ENCODE data around the gene F8A3. TPM values are rescaled to one million over a fixed set of nuclear protein-coding genes. Genes with fewer than 3 reads are reported as not detected.

Gene F8A3
- total and polyA plus RNA-seq, 9 of the 15 experiments (the other 6 are each of a cell fraction or from before 2014, with no cell fraction given), result not detected

DNA sequence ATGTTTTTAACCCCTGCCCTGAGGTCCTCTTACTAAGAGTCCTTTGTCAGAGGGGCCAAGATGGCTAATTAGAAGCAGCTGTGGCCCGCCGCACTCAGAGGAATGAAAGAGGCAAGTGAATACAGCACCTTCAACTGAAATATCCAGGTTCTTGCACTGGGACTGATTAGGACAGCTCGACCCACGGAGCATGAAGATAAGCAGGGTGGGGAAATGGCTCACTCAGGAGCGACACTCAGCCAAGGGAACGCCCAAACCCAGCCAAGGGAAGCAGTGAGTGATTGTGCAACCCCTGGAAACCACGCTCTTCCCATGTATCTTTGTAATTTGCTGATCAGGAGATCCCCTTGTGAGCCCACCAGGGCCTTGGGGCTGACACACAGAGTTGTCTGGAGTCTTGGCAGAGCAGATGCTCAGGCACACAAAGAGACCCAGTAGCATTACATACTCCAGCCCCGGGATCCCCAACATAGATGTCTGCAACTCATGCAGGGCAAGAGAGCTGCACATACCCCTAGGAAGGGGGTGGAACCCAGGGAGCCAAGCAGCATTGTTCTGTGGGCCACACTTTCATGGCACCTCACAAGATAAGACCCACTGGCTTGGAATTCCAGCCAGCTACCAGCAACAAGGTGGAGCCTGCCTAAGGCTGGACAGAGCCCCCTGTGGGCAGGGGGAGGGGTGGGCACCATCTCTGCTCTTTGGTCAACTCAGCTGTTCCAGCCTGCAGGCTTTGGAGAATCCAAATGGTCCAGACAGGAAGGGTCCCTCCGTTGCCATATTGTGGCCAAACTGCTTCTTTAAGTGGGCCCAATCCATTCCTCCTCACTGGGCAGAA, 23.3 kb downstream of the F8A3 start (continued):
- TF ChIP-seq, protein P1, sequence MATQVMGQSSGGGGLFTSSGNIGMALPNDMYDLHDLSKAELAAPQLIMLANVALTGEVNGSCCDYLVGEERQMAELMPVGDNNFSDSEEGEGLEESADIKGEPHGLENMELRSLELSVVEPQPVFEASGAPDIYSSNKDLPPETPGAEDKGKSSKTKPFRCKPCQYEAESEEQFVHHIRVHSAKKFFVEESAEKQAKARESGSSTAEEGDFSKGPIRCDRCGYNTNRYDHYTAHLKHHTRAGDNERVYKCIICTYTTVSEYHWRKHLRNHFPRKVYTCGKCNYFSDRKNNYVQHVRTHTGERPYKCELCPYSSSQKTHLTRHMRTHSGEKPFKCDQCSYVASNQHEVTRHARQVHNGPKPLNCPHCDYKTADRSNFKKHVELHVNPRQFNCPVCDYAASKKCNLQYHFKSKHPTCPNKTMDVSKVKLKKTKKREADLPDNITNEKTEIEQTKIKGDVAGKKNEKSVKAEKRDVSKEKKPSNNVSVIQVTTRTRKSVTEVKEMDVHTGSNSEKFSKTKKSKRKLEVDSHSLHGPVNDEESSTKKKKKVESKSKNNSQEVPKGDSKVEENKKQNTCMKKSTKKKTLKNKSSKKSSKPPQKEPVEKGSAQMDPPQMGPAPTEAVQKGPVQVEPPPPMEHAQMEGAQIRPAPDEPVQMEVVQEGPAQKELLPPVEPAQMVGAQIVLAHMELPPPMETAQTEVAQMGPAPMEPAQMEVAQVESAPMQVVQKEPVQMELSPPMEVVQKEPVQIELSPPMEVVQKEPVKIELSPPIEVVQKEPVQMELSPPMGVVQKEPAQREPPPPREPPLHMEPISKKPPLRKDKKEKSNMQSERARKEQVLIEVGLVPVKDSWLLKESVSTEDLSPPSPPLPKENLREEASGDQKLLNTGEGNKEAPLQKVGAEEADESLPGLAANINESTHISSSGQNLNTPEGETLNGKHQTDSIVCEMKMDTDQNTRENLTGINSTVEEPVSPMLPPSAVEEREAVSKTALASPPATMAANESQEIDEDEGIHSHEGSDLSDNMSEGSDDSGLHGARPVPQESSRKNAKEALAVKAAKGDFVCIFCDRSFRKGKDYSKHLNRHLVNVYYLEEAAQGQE (IDR thresholded peaks at IDR 0.05; ENCODE audit: borderline replicate concordance), result no peak
- TF ChIP-seq, protein P1 (CRISPR knock-in tag; IDR thresholded peaks at IDR 0.05; ENCODE audit: low read depth), result no peak
- TF ChIP-seq, protein P2, sequence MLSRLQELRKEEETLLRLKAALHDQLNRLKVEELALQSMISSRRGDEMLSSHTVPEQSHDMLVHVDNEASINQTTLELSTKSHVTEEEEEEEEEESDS (CRISPR knock-in tag; IDR thresholded peaks at IDR 0.05), result no peak
- TF ChIP-seq MIER1 (IDR thresholded peaks at IDR 0.05; ENCODE audit: low read depth) (no peak), ZNF239 (CRISPR knock-in tag; IDR thresholded peaks at IDR 0.05) (no peak), YY1 (IDR thresholded peaks at IDR 0.05; ENCODE audit: borderline replicate concordance in 1 of 3, control insufficient read depth in 1 of 3, extremely low read depth in 1 of 3, insufficient read depth in 3 of 3, insufficient read length in 1 of 3, insufficient replicate concordance in 2 of 3, low read depth in 1 of 3, low read length in 2 of 3) (peak in 1 of 3 experiments; percentile 44), BACH1 (tag; IDR thresholded peaks at IDR 0.05) (no peak), LEF1 (IDR thresholded peaks at IDR 0.05) (0 out of 2 replicates have a peak, but pooled peaks have one; percentile 59)
- TF ChIP-seq, protein P3, sequence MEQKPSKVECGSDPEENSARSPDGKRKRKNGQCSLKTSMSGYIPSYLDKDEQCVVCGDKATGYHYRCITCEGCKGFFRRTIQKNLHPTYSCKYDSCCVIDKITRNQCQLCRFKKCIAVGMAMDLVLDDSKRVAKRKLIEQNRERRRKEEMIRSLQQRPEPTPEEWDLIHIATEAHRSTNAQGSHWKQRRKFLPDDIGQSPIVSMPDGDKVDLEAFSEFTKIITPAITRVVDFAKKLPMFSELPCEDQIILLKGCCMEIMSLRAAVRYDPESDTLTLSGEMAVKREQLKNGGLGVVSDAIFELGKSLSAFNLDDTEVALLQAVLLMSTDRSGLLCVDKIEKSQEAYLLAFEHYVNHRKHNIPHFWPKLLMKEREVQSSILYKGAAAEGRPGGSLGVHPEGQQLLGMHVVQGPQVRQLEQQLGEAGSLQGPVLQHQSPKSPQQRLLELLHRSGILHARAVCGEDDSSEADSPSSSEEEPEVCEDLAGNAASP (IDR thresholded peaks at IDR 0.05), result no peak
- TF ChIP-seq, protein P4, sequence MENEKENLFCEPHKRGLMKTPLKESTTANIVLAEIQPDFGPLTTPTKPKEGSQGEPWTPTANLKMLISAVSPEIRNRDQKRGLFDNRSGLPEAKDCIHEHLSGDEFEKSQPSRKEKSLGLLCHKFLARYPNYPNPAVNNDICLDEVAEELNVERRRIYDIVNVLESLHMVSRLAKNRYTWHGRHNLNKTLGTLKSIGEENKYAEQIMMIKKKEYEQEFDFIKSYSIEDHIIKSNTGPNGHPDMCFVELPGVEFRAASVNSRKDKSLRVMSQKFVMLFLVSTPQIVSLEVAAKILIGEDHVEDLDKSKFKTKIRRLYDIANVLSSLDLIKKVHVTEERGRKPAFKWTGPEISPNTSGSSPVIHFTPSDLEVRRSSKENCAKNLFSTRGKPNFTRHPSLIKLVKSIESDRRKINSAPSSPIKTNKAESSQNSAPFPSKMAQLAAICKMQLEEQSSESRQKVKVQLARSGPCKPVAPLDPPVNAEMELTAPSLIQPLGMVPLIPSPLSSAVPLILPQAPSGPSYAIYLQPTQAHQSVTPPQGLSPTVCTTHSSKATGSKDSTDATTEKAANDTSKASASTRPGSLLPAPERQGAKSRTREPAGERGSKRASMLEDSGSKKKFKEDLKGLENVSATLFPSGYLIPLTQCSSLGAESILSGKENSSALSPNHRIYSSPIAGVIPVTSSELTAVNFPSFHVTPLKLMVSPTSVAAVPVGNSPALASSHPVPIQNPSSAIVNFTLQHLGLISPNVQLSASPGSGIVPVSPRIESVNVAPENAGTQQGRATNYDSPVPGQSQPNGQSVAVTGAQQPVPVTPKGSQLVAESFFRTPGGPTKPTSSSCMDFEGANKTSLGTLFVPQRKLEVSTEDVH (IDR thresholded peaks at IDR 0.05; ENCODE audit: low read depth, partially characterized antibody), result no peak
